BLaER1 treated with 17β-estradiol and CSF1 and Interleukin-3, amounts not matched to agents 10 nM and 100 nM (cell line): ENCODE data around the gene RAF1.
A peak's percentile ranks its signal among the peaks of the same experiment; 100 is the strongest.

Experiments
- H3K27ac ChIP-seq, 11 experiments: shearing (Covaris generic); formaldehyde crosslinking; 2 replicates each; pipeline ENCODE4 v1.8.1; 2022
- H3K27me3 ChIP-seq, 11 experiments: shearing (Covaris generic); formaldehyde crosslinking; 2 replicates each; pipeline ENCODE4 v1.8.1; 2022
- H3K36me3 ChIP-seq, 11 experiments: shearing (Covaris generic); formaldehyde crosslinking; 2 replicates each; pipeline ENCODE4 v1.8.1; 2022
- H3K4me1 ChIP-seq, 10 experiments: shearing (Covaris generic); formaldehyde crosslinking; 2 replicates each; pipeline ENCODE4 v1.8.1; 2022
- H3K4me2 ChIP-seq, 11 experiments: shearing (Covaris generic); formaldehyde crosslinking; 2 replicates each; pipeline ENCODE4 v1.8.1; 2022
- H3K4me3 ChIP-seq, 10 experiments: shearing (Covaris generic); formaldehyde crosslinking; 2 replicates each; pipeline ENCODE4 v1.8.1; 2022
- H3K9ac ChIP-seq, 11 experiments: shearing (Covaris generic); formaldehyde crosslinking; 2 replicates each; pipeline ENCODE4 v1.8.1; 2022
- H3K9me3 ChIP-seq, 11 experiments: shearing (Covaris generic); formaldehyde crosslinking; replicated peaks in 1 of 11; 2 replicates each; pipeline ENCODE4 v1.8.1; 2022
- H4K20me1 ChIP-seq, 11 experiments: shearing (Covaris generic); formaldehyde crosslinking; 2 replicates each; pipeline ENCODE4 v1.8.1; 2022
- Cebpa-rat ChIP-seq, 11 experiments: shearing (Covaris generic); IDR thresholded peaks; 2 replicates each; pipeline ENCODE4 v1.8.1; 2022

RAF1 gene

DNA sequence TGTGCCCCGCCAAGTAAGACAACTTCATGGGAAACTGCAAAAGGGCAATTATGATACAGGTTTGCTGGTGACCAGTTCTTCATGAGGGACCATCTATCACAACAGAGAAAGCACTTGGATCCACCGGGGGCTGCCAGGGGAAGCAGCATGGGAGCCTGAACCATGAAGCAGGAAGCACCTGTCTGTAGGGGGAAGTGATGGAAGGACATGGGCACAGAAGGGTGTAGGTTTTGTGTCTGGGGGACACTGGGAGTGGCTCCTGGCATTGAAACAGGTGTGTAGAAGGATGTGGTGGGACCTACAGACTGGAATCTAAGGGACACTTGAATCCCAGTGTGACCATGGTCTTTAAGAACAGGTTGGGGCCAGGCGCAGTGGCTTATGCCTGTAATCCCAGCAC lies 84.5 kb downstream of the RAF1 start:
- Histone ChIP-seq H3K9ac (peak overlapping the region in 7 of 11 experiments; percentile 5 to 50 (median 23); a peak in 5 of 22 replicates), H3K4me3 (no peak overlapping the region; a peak in 1 of 20 replicates), H3K36me3 (peaks cover 92 to 98% (median 96%) of the 10 kb centered on the region in 11 experiments), H3K27me3 (no peaks in the 10 kb centered on the region), H3K27ac (peak overlapping the region in 10 of 11 experiments; percentile 27 to 71 (median 46); a peak in 16 of 22 replicates), H3K9me3 (peaks cover 9 to 20% (median 18%) of the 10 kb centered on the region in 11 experiments; a peak in 20 of 22 replicates), H3K4me2 (peak overlapping the region; percentile 36 to 73 (median 69)), H3K4me1 (peaks cover 15 to 32% (median 17%) of the 10 kb centered on the region in 10 experiments), H4K20me1 (peaks cover 23 to 81% (median 63%) of the 10 kb centered on the region in 11 experiments; a peak in 21 of 22 replicates)
- TF ChIP-seq Cebpa-rat (IDR thresholded peaks at IDR 0.05): no peak

DNA sequence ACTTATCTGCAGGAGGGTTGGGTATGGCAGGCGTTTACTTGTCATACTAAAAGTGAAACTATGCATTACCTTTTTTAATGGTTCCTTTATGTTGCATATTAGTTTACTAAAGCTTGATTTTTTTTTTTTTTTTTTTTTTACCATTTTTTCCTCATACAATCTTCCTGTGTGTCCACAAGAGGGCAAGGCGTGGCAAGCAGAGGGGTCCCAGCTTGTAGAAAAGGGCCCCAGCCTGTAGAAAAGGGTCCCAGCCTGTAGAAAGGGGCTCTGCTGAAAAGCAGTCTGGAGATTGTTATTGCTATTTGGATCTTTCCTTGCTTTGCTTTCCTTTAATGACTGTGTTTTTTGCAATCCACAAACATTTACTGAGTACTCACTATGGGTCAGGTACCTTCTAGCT lies 85.2 kb downstream of the RAF1 start:
- H4K20me1 ChIP-seq: peaks cover 16 to 81% (median 62%) of the 10 kb centered on the region in 11 experiments; a peak in 21 of 22 replicates
- H3K36me3 ChIP-seq: peaks cover 92 to 98% (median 96%) of the 10 kb centered on the region in 11 experiments
- peak overlapping the region in 9 of 11 experiments; percentile 36 to 73 (median 69); a peak in 13 of 22 replicates for H3K4me2 ChIP-seq
- H3K9me3 ChIP-seq: peaks cover 9 to 20% (median 18%) of the 10 kb centered on the region in 11 experiments; a peak in 20 of 22 replicates
- no peak overlapping the region for H3K4me3 ChIP-seq
- peak overlapping the region in 5 of 11 experiments; percentile 21 to 65 (median 53); a peak in 5 of 22 replicates for H3K27ac ChIP-seq
- H3K27me3 ChIP-seq: no peaks in the 10 kb centered on the region
- no peak overlapping the region for H3K9ac ChIP-seq
- no peak for TF ChIP-seq Cebpa-rat (IDR thresholded peaks at IDR 0.05)
- H3K4me1 ChIP-seq: peaks cover 15 to 32% (median 17%) of the 10 kb centered on the region in 10 experiments

DNA sequence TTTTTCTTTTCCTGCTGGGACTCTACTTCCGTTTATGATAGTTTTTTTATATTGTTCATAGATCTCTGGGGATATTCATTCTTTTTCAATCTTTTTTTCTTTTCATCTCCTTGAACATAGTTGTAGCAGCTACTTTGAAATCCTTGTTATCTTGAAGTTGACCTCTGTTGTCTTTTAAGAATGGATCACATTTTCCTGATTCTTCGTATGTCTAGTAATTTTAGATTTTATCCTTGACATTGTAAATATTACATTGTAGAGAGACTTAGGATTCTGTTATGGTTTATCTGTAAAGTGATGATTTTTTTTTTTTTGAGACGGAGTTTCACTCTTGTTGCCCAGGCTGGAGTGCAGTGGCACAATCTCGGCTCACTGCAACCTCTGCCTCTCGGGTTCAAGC lies 86.5 kb downstream of the RAF1 start:
- Histone ChIP-seq H3K4me1 (peaks cover 15 to 32% (median 17%) of the 10 kb centered on the region in 10 experiments), H3K27me3 (no peaks in the 10 kb centered on the region), H3K27ac (no peak overlapping the region), H3K9ac (no peak overlapping the region), H3K36me3 (peaks cover 92 to 98% (median 96%) of the 10 kb centered on the region in 11 experiments), H3K9me3 (peaks cover 9 to 20% (median 18%) of the 10 kb centered on the region in 11 experiments; a peak in 20 of 22 replicates), H4K20me1 (peaks cover 14 to 72% (median 51%) of the 10 kb centered on the region in 11 experiments; a peak in 21 of 22 replicates), H3K4me2 (no peak overlapping the region), H3K4me3 (no peak overlapping the region)
- no peak for TF ChIP-seq Cebpa-rat (IDR thresholded peaks at IDR 0.05)

- Histone ChIP-seq H3K9ac (no peak overlapping the region), H3K27ac (no peak overlapping the region), H3K4me2 (no peak overlapping the region), H3K4me3 (no peak overlapping the region), H4K20me1 (peaks cover 0 to 59% (median 39%) of the 10 kb centered on the region in 11 experiments; a peak in 20 of 22 replicates), H3K4me1 (peaks cover 10 to 14% (median 11%) of the 10 kb centered on the region in 10 experiments), H3K36me3 (peaks cover 100% of the 10 kb centered on the region in 11 experiments), H3K27me3 (no peaks in the 10 kb centered on the region), H3K9me3 (peaks cover 9 to 20% (median 18%) of the 10 kb centered on the region in 11 experiments; a peak in 20 of 22 replicates)
- TF ChIP-seq Cebpa-rat (IDR thresholded peaks at IDR 0.05): no peak
Observed at GRCh38 chr3:12574661-12575060, 89.3 kb downstream of the RAF1 start.

GRCh38 chr3:12574131-12574530 lies 89.8 kb downstream of the RAF1 start:
- no peak overlapping the region for H3K4me3 ChIP-seq
- peaks cover 4 to 9% (median 5%) of the 10 kb centered on the region in 10 experiments for H3K4me1 ChIP-seq
- peaks cover 9 to 20% (median 18%) of the 10 kb centered on the region in 11 experiments; a peak in 20 of 22 replicates for H3K9me3 ChIP-seq
- H3K27ac ChIP-seq: no peak overlapping the region
- no peak overlapping the region for H3K4me2 ChIP-seq
- no peak for TF ChIP-seq Cebpa-rat (IDR thresholded peaks at IDR 0.05)
- H3K36me3 ChIP-seq: peaks cover 100% of the 10 kb centered on the region in 11 experiments
- no peaks in the 10 kb centered on the region for H3K27me3 ChIP-seq
- peaks cover 0 to 59% (median 39%) of the 10 kb centered on the region in 11 experiments; a peak in 20 of 22 replicates for H4K20me1 ChIP-seq
- H3K9ac ChIP-seq: no peak overlapping the region

DNA sequence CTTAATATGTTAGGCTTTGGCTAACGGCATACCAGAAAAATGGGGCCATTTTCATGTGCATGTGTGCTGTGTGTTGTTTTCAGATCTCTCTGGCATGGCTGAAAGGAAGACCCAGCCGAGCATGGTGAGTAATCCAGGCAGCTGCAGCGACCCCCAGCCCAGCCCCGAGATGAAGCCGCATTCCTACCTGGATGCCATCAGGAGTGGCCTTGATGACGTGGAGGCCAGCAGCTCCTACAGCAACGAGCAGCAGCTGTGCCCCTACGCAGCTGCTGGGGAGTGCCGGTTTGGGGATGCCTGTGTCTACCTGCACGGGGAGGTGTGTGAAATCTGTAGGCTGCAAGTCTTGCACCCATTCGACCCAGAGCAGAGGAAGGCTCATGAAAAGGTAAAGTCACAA lies 91.9 kb downstream of the RAF1 start:
- Histone ChIP-seq H3K36me3 (peaks cover 92 to 100% (median 98%) of the 10 kb centered on the region in 11 experiments), H3K4me1 (no peaks in the 10 kb centered on the region), H3K27me3 (no peaks in the 10 kb centered on the region), H3K4me3 (no peak overlapping the region), H3K9me3 (peaks cover 3 to 13% (median 11%) of the 10 kb centered on the region in 11 experiments; a peak in 19 of 22 replicates), H3K27ac (no peak overlapping the region), H4K20me1 (peaks cover 19 to 67% (median 48%) of the 10 kb centered on the region in 11 experiments; a peak in 20 of 22 replicates), H3K9ac (no peak overlapping the region), H3K4me2 (no peak overlapping the region)
- no peak for TF ChIP-seq Cebpa-rat (IDR thresholded peaks at IDR 0.05)

- Histone ChIP-seq H3K4me2 (no peak overlapping the region), H3K4me1 (no peaks in the 10 kb centered on the region), H3K9ac (no peak overlapping the region), H3K27ac (no peak overlapping the region), H3K9me3 (peaks cover 18 to 27% (median 24%) of the 10 kb centered on the region in 11 experiments), H3K27me3 (no peaks in the 10 kb centered on the region), H3K36me3 (peaks cover 86 to 100% (median 98%) of the 10 kb centered on the region in 11 experiments), H4K20me1 (peaks cover 21 to 72% (median 53%) of the 10 kb centered on the region in 11 experiments; a peak in 20 of 22 replicates), H3K4me3 (no peak overlapping the region)
- no peak for TF ChIP-seq Cebpa-rat (IDR thresholded peaks at IDR 0.05)
Observed at GRCh38 chr3:12569836-12570235, 94.1 kb downstream of the RAF1 start.

- Histone ChIP-seq H3K27ac (no peak overlapping the region), H3K36me3 (peaks cover 75 to 100% (median 92%) of the 10 kb centered on the region in 11 experiments), H3K4me2 (no peak overlapping the region), H3K27me3 (no peaks in the 10 kb centered on the region), H3K4me1 (no peaks in the 10 kb centered on the region), H3K9me3 (peaks cover 18 to 31% (median 27%) of the 10 kb centered on the region in 11 experiments), H4K20me1 (peaks cover 21 to 72% (median 55%) of the 10 kb centered on the region in 11 experiments; a peak in 20 of 22 replicates), H3K4me3 (no peak overlapping the region), H3K9ac (no peak overlapping the region)
- TF ChIP-seq Cebpa-rat (IDR thresholded peaks at IDR 0.05): no peak
Observed at GRCh38 chr3:12568747-12569146, 95.2 kb downstream of the RAF1 start.

DNA sequence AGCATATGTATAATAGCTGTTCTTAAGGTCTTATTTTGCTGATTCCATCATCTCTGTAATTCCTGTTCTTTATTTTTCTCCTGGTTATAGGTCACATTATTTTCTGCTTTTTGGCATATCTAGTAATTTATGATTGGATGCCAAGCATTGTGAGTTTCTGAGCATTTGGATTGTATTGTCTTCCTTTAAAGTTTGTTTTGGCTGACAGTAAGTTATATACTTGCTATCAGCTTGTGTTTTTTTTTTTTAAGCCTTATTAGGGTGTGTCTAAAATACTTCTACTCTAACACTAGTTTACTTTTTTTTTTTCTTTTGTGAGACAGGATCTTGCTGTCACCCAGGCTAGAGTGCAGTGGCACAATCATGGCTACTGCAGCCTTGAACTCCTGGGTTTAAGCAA lies 96.9 kb downstream of the RAF1 start:
- TF ChIP-seq Cebpa-rat (IDR thresholded peaks at IDR 0.05): no peak
- Histone ChIP-seq H3K9ac (no peak overlapping the region), H3K9me3 (peaks cover 18 to 31% (median 27%) of the 10 kb centered on the region in 11 experiments), H3K4me3 (no peak overlapping the region), H3K4me2 (no peak overlapping the region), H3K36me3 (peaks cover 57 to 83% (median 74%) of the 10 kb centered on the region in 11 experiments), H3K4me1 (peaks cover 0 to 12% (median 2%) of the 10 kb centered on the region in 10 experiments; a peak in 9 of 20 replicates), H4K20me1 (peaks cover 35 to 90% (median 70%) of the 10 kb centered on the region in 11 experiments; a peak in 21 of 22 replicates), H3K27me3 (no peaks in the 10 kb centered on the region), H3K27ac (no peak overlapping the region)
